CD4-positive, alpha-beta T cell treated with Interleukin-10 for 1 hour (primary cell): ENCODE data around the gene HIVEP2.

Source experiments
- DNase-seq: peaks from one replicate; pipeline ENCODE4 v3.0.0-alpha.2; 2020

Gene HIVEP2

GRCh38 chr6:142914937-142915697 is 29.9 kb downstream of the HIVEP2 start:
- DNase-seq, result peak; percentile 56

GRCh38 chr6:142914369-142914768 is 30.6 kb downstream of the HIVEP2 start:
- no peak for DNase-seq

GRCh38 chr6:142913511-142914047 is 31.4 kb downstream of the HIVEP2 start:
- DNase-seq, result peak; percentile 84

GRCh38 chr6:142913036-142913510 is 31.9 kb downstream of the HIVEP2 start:
- no peak for DNase-seq

- no peak for DNase-seq
Measured at GRCh38 chr6:142912125-142912524, 32.9 kb downstream of the HIVEP2 start.

GRCh38 chr6:142911430-142911829 is 33.5 kb downstream of the HIVEP2 start:
- DNase-seq, result no peak

- peak; percentile 43 for DNase-seq
Measured at GRCh38 chr6:142909686-142910085, 35.3 kb downstream of the HIVEP2 start.

GRCh38 chr6:142908235-142908634 is 36.7 kb downstream of the HIVEP2 start:
- no peak for DNase-seq

GRCh38 chr6:142907544-142907943 is 37.4 kb downstream of the HIVEP2 start:
- peak; percentile 81 for DNase-seq

- DNase-seq, result peak; percentile 64
Measured at GRCh38 chr6:142906945-142907470, 38.0 kb downstream of the HIVEP2 start.

- peak; percentile 59 for DNase-seq
Measured at GRCh38 chr6:142903812-142904211, 41.2 kb downstream of the HIVEP2 start.

GRCh38 chr6:142902636-142903053 is 42.3 kb downstream of the HIVEP2 start:
- DNase-seq, result peak; percentile 92

- DNase-seq, result no peak
Measured at GRCh38 chr6:142901611-142902010, 43.4 kb downstream of the HIVEP2 start.

- peak; percentile 78 for DNase-seq
Measured at GRCh38 chr6:142900227-142900971, 44.6 kb downstream of the HIVEP2 start.

- no peak for DNase-seq
Measured at GRCh38 chr6:142898927-142899895, 45.8 kb downstream of the HIVEP2 start.

- DNase-seq, result no peak
Measured at GRCh38 chr6:142897659-142898058, 47.3 kb downstream of the HIVEP2 start.

- DNase-seq, result no peak
Measured at GRCh38 chr6:142896732-142897131, 48.2 kb downstream of the HIVEP2 start.

GRCh38 chr6:142893088-142893487 is 51.9 kb downstream of the HIVEP2 start:
- DNase-seq, result no peak

GRCh38 chr6:142892254-142893021 is 52.5 kb downstream of the HIVEP2 start:
- no peak for DNase-seq

GRCh38 chr6:142891454-142891853 is 53.5 kb downstream of the HIVEP2 start:
- DNase-seq, result no peak

- no peak for DNase-seq
Measured at GRCh38 chr6:142888456-142888855, 56.5 kb downstream of the HIVEP2 start.
